HepG2 (cell line): ENCODE data around the gene VEZT. TPM values are rescaled to one million over a fixed set of nuclear protein-coding genes. Genes with fewer than 3 reads are reported as not detected.

Experiments
- ATAC-seq: fragments of 200-7000 bp; cut with Tn5 transposase; 3 replicates; pipeline ENCODE4 v1.9.1; 2020; ENCODE audit warnings: mild to moderate bottlenecking, moderate library complexity
- BruUV-seq: library from RNA; stranded (reverse); fragments of 400-500 nt; replicated peaks from 2 replicates; lab custom pipeline; 2021; lab: Mats Ljungman, UMichigan
- CTCF ChIA-PET: fragments of 300-600 bp; formaldehyde crosslinking; extraction: SDS; loops from one replicate; lab custom pipeline; 2021; ENCODE audit warnings: low total read pairs, inconsistent platforms, low intra/inter-chr PET ratio; lab: Yijun Ruan, JAX
- POLR2A ChIA-PET: fragments of 350-600 bp; sonication (Branson Sonifier 250); formaldehyde crosslinking; loops from one replicate; lab custom pipeline; 2020; ENCODE audit warnings: antibody characterized with exemption, inconsistent platforms; lab: Yijun Ruan, JAX
- DNase-seq: peaks from one replicate; pipeline ENCODE4 v3.0.0-alpha.2; 2015; ENCODE audit warnings: low spot score
- FAIRE-seq: peaks from 3 replicates; lab custom pipeline; 2011; peaks lifted over from hg19 to GRCh38; lab: Jason Lieb, UNC
- H2AFZ ChIP-seq: one replicate; pipeline ENCODE4 v1.6.1; 2011; ENCODE audit warnings: low read length, inconsistent platforms
- H3K27ac ChIP-seq: fragments of 300-600 bp; 3 replicates; pipeline ENCODE4 v1.8.0; 2011; ENCODE audit warnings: mixed run types, mild to moderate bottlenecking, mixed read lengths, low read length, inconsistent platforms; ENCODE audit not compliant: insufficient read depth; ENCODE audit errors: extremely low read length
- H3K27me3 ChIP-seq, 2 experiments: fragments of 200-600 bp in 1 of 2; 2 replicates in 1 of 2; 3 replicates in 1 of 2; pipeline versions ENCODE4 v1.6.0 to v1.8.0; 2011; ENCODE audit warnings: low read length in 2 of 2, mild to moderate bottlenecking in 2 of 2, moderate library complexity in 2 of 2, inconsistent platforms in 1 of 2; ENCODE audit not compliant: insufficient read depth in 2 of 2, control insufficient read depth in 1 of 2
- H3K36me3 ChIP-seq, 2 experiments: fragments of 200-600 bp in 1 of 2; replicated peaks in 1 of 2; 2 replicates in 1 of 2; 3 replicates in 1 of 2; pipeline versions ENCODE4 v1.5.1 to v1.8.0; 2011; ENCODE audit warnings: low read length in 2 of 2, inconsistent platforms in 1 of 2; ENCODE audit not compliant: insufficient read depth in 2 of 2, control insufficient read depth in 1 of 2
- H3K4me1 ChIP-seq: 2 replicates; pipeline ENCODE4 v1.5.1; 2012; ENCODE audit warnings: low read length, inconsistent platforms; ENCODE audit not compliant: insufficient read depth
- H3K4me2 ChIP-seq: 2 replicates; pipeline ENCODE4 v1.6.0; 2011; ENCODE audit warnings: low read depth, low read length, inconsistent platforms
- H3K4me3 ChIP-seq, 3 experiments: fragments of 200-600 bp in 1 of 3; sonication (generic), shearing (Covaris generic) in 1 of 3; replicated peaks in 1 of 3; 2 replicates each; pipeline ENCODE4 v1.5.1; 2011 to 2016; ENCODE audit warnings: low read length in 3 of 3, inconsistent platforms in 2 of 3, low read depth in 2 of 3, mild to moderate bottlenecking in 2 of 3, control low read depth in 1 of 3, mixed read lengths in 1 of 3; ENCODE audit not compliant: insufficient read depth in 1 of 3
- H3K79me2 ChIP-seq: one replicate; pipeline ENCODE4 v1.6.1; 2011; ENCODE audit warnings: low read length, inconsistent platforms; ENCODE audit not compliant: insufficient read depth
- H3K9ac ChIP-seq: 2 replicates; pipeline ENCODE4 v1.6.0; 2011; ENCODE audit warnings: mild to moderate bottlenecking, low read depth, low read length, inconsistent platforms; ENCODE audit not compliant: insufficient read depth
- H3K9me3 ChIP-seq: 2 replicates; pipeline ENCODE4 v1.5.1; 2012; ENCODE audit warnings: mild to moderate bottlenecking, low read length
- H4K20me1 ChIP-seq: 2 replicates; pipeline ENCODE4 v1.6.0; 2011; ENCODE audit warnings: inconsistent platforms, mild to moderate bottlenecking, low read length, moderate library complexity; ENCODE audit not compliant: insufficient read depth
- GFI1 ChIP-seq: sonication (generic); formaldehyde crosslinking; IDR thresholded peaks from 2 replicates; pipeline ENCODE4 v1.5.0; 2020; ENCODE audit warnings: missing genetic modification reagents, mild to moderate bottlenecking, borderline replicate concordance
- HMG20B ChIP-seq: conservative IDR thresholded peaks from 2 replicates; pipeline ENCODE4 v1.6.1; 2016; ENCODE audit warnings: missing genetic modification reagents, missing compliant biosample characterization
- KDM5B ChIP-seq: sonication (generic); formaldehyde crosslinking; IDR thresholded peaks from 2 replicates; pipeline ENCODE4 v1.4.0; 2020; ENCODE audit warnings: missing genetic modification reagents, mild to moderate bottlenecking, borderline replicate concordance
- NFYB ChIP-seq: sonication (generic); formaldehyde crosslinking; IDR thresholded peaks from 2 replicates; pipeline ENCODE4 v1.4.0; 2020; ENCODE audit warnings: missing genetic modification reagents
- NFYC ChIP-seq: IDR thresholded peaks from 2 replicates; pipeline ENCODE4 v1.6.1; 2016; ENCODE audit warnings: missing genetic modification reagents, missing compliant biosample characterization
- PHF21A ChIP-seq: sonication (generic); formaldehyde crosslinking; IDR thresholded peaks from 2 replicates; pipeline ENCODE4 v1.5.0; 2020; ENCODE audit warnings: mild to moderate bottlenecking, missing genetic modification reagents
- RAD51 ChIP-seq: fragments of 450-650 bp; IDR thresholded peaks from 2 replicates; pipeline ENCODE4 v1.6.1; 2016; ENCODE audit warnings: borderline replicate concordance
- SIX4 ChIP-seq: sonication (generic); formaldehyde crosslinking; IDR thresholded peaks from 2 replicates; pipeline ENCODE4 v1.4.0; 2020; ENCODE audit warnings: missing genetic modification reagents
- WGBS: methylation state at CpG from one replicate; pipeline ENCODE4 v1.1.6; 2017; ENCODE audit warnings: low lambda C conversion rate; 5-methylcytosine and 5-hydroxymethylcytosine counted together
- in situ Hi-C: cut with HindIII; loops from 2 replicates; pipeline ENCODE4 v1.10.0; 2017; ENCODE audit warnings: low pct_unique_long_range_greater_than_20kb; ENCODE audit not compliant: extremely low pct_ligation_motif_present
- intact Hi-C: fragments of 100-400 bp; cut with micrococcal nuclease; formaldehyde crosslinking; loops from one replicate; pipeline ENCODE4 v1.10.0; 2022; ENCODE audit not compliant: unreplicated experiment
- polyA plus RNA-seq, 8 experiments: library from polyadenylated mRNA; depleted of rRNA in 3 of 8; stranded (reverse) in 7 of 8; unstranded in 1 of 8; fragments of >200 nt; fragmentation: Illumina TruSeq in 4 of 8; extraction: Trizol in 4 of 8; gene quantifications; 2 replicates each; pipeline versions ENCODE4 v1.2.1 to v1.2.3, GENCODE V29; 2011 to 2016; ENCODE audit warnings: low read depth in 4 of 8, missing spikeins in 1 of 8, mixed read lengths in 1 of 8; ENCODE audit not compliant: insufficient read depth in 1 of 8
- total RNA-seq, 5 experiments: library from RNA; depleted of rRNA; stranded (reverse); fragments of >200 nt; fragmentation: Illumina TruSeq; extraction: Trizol; gene quantifications; 2 replicates each; pipeline ENCODE4 v1.2.3, GENCODE V29; 2016; ENCODE audit warnings: low read depth in 1 of 5

The VEZT gene
- total and polyA plus RNA-seq, 2 of the 13 experiments (the other 11 are each of a cell fraction or from before 2014, with no cell fraction given): 35.5 to 51.6 TPM

GRCh38 chr12:95215949-95216348 is 1.7 kb upstream of the VEZT start:
- Histone ChIP-seq H3K27ac (peak overlapping the region; percentile 85), H3K4me1 (peaks cover 35% of the 10 kb centered on the region), H3K9ac (peak overlapping the region; percentile 73; the same call in 1 of the 2 replicates), H3K79me2 (peaks cover 52% of the 10 kb centered on the region), H4K20me1 (no peaks in the 10 kb centered on the region), H3K27me3 (no peaks in the 10 kb centered on the region; a peak in 1 of 5 replicates), H3K4me3 (peak overlapping the region; percentile 75 to 87 (median 84); a peak in 5 of 6 replicates), H3K36me3 (no peaks in the 10 kb centered on the region; a peak in 1 of 5 replicates), H3K4me2 (peak overlapping the region; percentile 72), H2AFZ (no peak overlapping the region), H3K9me3 (no peaks in the 10 kb centered on the region)
- ATAC-seq: no peak
- TF ChIP-seq KDM5B (no peak), RAD51 (no peak), GFI1 (peak; percentile 34; the same call in 1 of the 2 replicates), PHF21A (CRISPR knock-in tag) (peak; percentile 25; the same call in 1 of the 2 replicates), NFYC (peak; percentile 36; the same call in 1 of the 2 replicates), NFYB (CRISPR knock-in tag) (peak; percentile 48), SIX4 (CRISPR knock-in tag) (peak; percentile 70), HMG20B (CRISPR knock-in tag) (peak; percentile 67)
- no TSS peak for BruUV-seq
- intact Hi-C loops: loop anchor here (2.0 to 5.0 kb wide), 3 partner anchors 144 to 1056 kb away; partner anchors contain the start of gene NR2C1
- POLR2A ChIA-PET: interaction anchor here (1.6 kb wide), 1 partner anchor 8 kb away, joined by 4 read pairs; no protein-coding TSS in a partner anchor
- FAIRE-seq: peak; percentile 18
- CTCF ChIA-PET: no interaction called here
- 0% methylated on average over 1 of the region's 1 CpG for WGBS
- in situ Hi-C loops: loop anchor here (10.0 kb wide), 1 partner anchor 119 kb away; no protein-coding TSS in a partner anchor
- peak; percentile 30 for DNase-seq
